Body of pancreas (tissue), 4 donors: Measurements from ENCODE around the gene RREB1.

Source experiments
- CTCF ChIP-seq, 7 experiments: fragments of 450-650 bp in 4 of 7; fragments of 200-600 bp in 3 of 7; sonication (generic) in 3 of 7; IDR thresholded peaks; one replicate each; pipeline ENCODE4 v1.5.1; 2016 to 2019; ENCODE audit warnings: antibody characterized with exemption in 7 of 7
- POLR2A ChIP-seq, 3 donors: fragments of 450-650 bp; IDR thresholded peaks; one replicate each; pipeline ENCODE4 v1.6.1; 2016; ENCODE audit warnings: antibody characterized with exemption in 3 of 3, mild to moderate bottlenecking in 2 of 3

- TF ChIP-seq CTCF (IDR thresholded peaks at IDR 0.05) (no peak), POLR2A (IDR thresholded peaks at IDR 0.05) (no peak)
Measured at GRCh38 chr6:7246401-7247178, 138.8 kb downstream of the RREB1 start.
